HG02870 (cell line): Measurements from ENCODE around the gene OR13J1.

Source experiments
- ATAC-seq: cut with Tn5 transposase; IDR thresholded peaks from one replicate; pipeline ENCODE4 v1.9.1; 2021; ENCODE audit warnings: mild to moderate bottlenecking, moderate library complexity; ENCODE audit not compliant: unreplicated experiment

OR13J1 gene

GRCh38 chr9:35835216-35835632 lies 35.0 kb downstream of the OR13J1 start:
- no peak for ATAC-seq

GRCh38 chr9:35834260-35835215 lies 35.7 kb downstream of the OR13J1 start:
- no peak for ATAC-seq

- ATAC-seq = no peak
These were observed 37.4 kb downstream of the OR13J1 start for GRCh38 chr9:35832814-35833213.

GRCh38 chr9:35831040-35831439 lies 39.2 kb downstream of the OR13J1 start:
- ATAC-seq = no peak

- ATAC-seq = no peak
These were observed 40.5 kb downstream of the OR13J1 start for GRCh38 chr9:35829764-35830096.

GRCh38 chr9:35829084-35829763 lies 41.0 kb downstream of the OR13J1 start, which contains the start of gene TMEM8B:
TSS of gene TMEM8B (plus strand) at chr9:35829228. CDS start at chr9:35829448, 220 bp downstream.
- peak; percentile 78 for ATAC-seq

GRCh38 chr9:35828716-35829083 lies 41.5 kb downstream of the OR13J1 start, which contains the start of gene FAM221B:
TSS of gene FAM221B (minus strand) at chr9:35828732. CDS start at chr9:35826161, 2,571 bp downstream.
- no peak for ATAC-seq

- ATAC-seq = no peak
These were observed 42.7 kb downstream of the OR13J1 start for GRCh38 chr9:35827486-35827885.

GRCh38 chr9:35826071-35826701 lies 44.0 kb downstream of the OR13J1 start:
- ATAC-seq = no peak

- ATAC-seq = no peak
These were observed 47.3 kb downstream of the OR13J1 start for GRCh38 chr9:35822926-35823325.

- ATAC-seq = no peak
These were observed 50.1 kb downstream of the OR13J1 start for GRCh38 chr9:35820076-35820475.
